ENCODE results near the gene SLC52A3. TPM values are rescaled to one million over a fixed set of nuclear protein-coding genes. Genes with fewer than 3 reads are reported as not detected.

The SLC52A3 gene
- total and polyA plus RNA-seq, 2 of the 13 experiments (the other 11 are each of a cell fraction or from before 2014, with no cell fraction given), result 0.03 TPM; not detected in 1

DNA sequence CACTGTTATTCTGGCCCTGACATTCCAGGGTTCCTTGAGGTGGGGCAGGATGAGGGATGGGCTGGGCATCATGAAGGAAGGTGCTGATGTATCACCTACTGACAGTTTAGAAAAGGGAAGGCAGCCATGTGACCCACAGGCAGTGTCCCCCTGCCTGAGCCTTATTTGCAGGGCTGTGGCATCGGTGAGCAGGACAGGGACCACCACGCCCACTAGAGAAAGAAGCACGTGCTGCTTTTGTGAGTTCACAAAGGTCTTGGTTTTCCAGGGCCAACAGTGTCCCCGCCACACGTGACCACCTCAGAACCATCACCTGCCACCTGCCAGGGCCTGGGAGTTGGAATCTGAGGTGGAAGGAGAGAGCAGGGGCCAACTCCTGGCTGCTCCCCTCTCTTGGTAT lies 49.2 kb downstream of the SLC52A3 start:
- H3K27ac ChIP-seq (ENCODE audit: extremely low read length, insufficient read depth, low read length), result no peak overlapping the region
- no peak for TF ChIP-seq STAT6 (CRISPR knock-in tag; IDR thresholded peaks at IDR 0.05; ENCODE audit: borderline replicate concordance)
- TF ChIP-seq, protein P1, sequence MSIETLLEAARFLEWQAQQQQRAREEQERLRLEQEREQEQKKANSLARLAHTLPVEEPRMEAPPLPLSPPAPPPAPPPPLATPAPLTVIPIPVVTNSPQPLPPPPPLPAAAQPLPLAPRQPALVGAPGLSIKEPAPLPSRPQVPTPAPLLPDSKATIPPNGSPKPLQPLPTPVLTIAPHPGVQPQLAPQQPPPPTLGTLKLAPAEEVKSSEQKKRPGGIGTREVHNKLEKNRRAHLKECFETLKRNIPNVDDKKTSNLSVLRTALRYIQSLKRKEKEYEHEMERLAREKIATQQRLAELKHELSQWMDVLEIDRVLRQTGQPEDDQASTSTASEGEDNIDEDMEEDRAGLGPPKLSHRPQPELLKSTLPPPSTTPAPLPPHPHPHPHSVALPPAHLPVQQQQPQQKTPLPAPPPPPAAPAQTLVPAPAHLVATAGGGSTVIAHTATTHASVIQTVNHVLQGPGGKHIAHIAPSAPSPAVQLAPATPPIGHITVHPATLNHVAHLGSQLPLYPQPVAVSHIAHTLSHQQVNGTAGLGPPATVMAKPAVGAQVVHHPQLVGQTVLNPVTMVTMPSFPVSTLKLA (IDR thresholded peaks at IDR 0.05), result peak; percentile 91
- BruUV-seq (replicated peaks), result no TSS peak
- intact Hi-C loops (cut with micrococcal nuclease; ENCODE audit: unreplicated experiment) (no loop called here), in situ Hi-C loops (cut with HindIII; ENCODE audit: extremely low pct_ligation_motif_present, low pct_unique_long_range_greater_than_20kb) (no loop called here)
- ChIA-PET POLR2A (no interaction called here), CTCF (ENCODE audit: low intra/inter-chr PET ratio, low total read pairs) (no interaction called here)
- ATAC-seq, result no peak
- H3K4me3 ChIP-seq (replicated peaks in 1 of 3; ENCODE audit: insufficient read depth in 1 of 3, low read depth in 2 of 3, low read length in 3 of 3), result no peak overlapping the region
- no peaks in the 10 kb centered on the region for H3K36me3 ChIP-seq (replicated peaks in 1 of 2; ENCODE audit: control insufficient read depth in 1 of 2, insufficient read depth in 2 of 2, low read length in 2 of 2)
- no peaks in the 10 kb centered on the region for H3K79me2 ChIP-seq (ENCODE audit: insufficient read depth, low read length)
- no peak for FAIRE-seq
- H4K20me1 ChIP-seq (ENCODE audit: insufficient read depth, low read length), result no peaks in the 10 kb centered on the region; the same call in 1 of the 2 replicates
- WGBS (ENCODE audit: low lambda C conversion rate), result 5% methylated on average over 5 of the region's 5 CpGs
- peaks cover 7 to 54% of the 10 kb centered on the region in 2 experiments; a peak in 3 of 5 replicates for H3K27me3 ChIP-seq (ENCODE audit: control insufficient read depth in 1 of 2, insufficient read depth in 2 of 2, low read length in 2 of 2)
- H2AFZ ChIP-seq (ENCODE audit: low read length), result no peak overlapping the region
- H3K9ac ChIP-seq (ENCODE audit: insufficient read depth, low read depth, low read length), result no peak overlapping the region
- H3K4me2 ChIP-seq (ENCODE audit: low read depth, low read length), result no peak overlapping the region
- no peaks in the 10 kb centered on the region for H3K4me1 ChIP-seq (ENCODE audit: insufficient read depth, low read length)
- no peaks in the 10 kb centered on the region for H3K9me3 ChIP-seq (ENCODE audit: low read length)
- no peak for DNase-seq (ENCODE audit: low spot score)

- no peak for FAIRE-seq
- no peak for DNase-seq (ENCODE audit: low spot score)
- in situ Hi-C loops (cut with HindIII; ENCODE audit: extremely low pct_ligation_motif_present, low pct_unique_long_range_greater_than_20kb) (no loop called here), intact Hi-C loops (cut with micrococcal nuclease; ENCODE audit: unreplicated experiment) (no loop called here)
- Histone ChIP-seq H3K9me3 (ENCODE audit: low read length) (no peaks in the 10 kb centered on the region), H3K4me3 (replicated peaks in 1 of 3; ENCODE audit: insufficient read depth in 1 of 3, low read depth in 2 of 3, low read length in 3 of 3) (no peak overlapping the region), H3K4me2 (ENCODE audit: low read depth, low read length) (no peak overlapping the region), H2AFZ (ENCODE audit: low read length) (no peak overlapping the region), H3K4me1 (ENCODE audit: insufficient read depth, low read length) (no peaks in the 10 kb centered on the region), H3K27me3 (ENCODE audit: control insufficient read depth in 1 of 2, insufficient read depth in 2 of 2, low read length in 2 of 2) (peaks cover 7 to 42% of the 10 kb centered on the region in 2 experiments; a peak in 3 of 5 replicates), H3K36me3 (replicated peaks in 1 of 2; ENCODE audit: control insufficient read depth in 1 of 2, insufficient read depth in 2 of 2, low read length in 2 of 2) (no peaks in the 10 kb centered on the region), H3K27ac (ENCODE audit: extremely low read length, insufficient read depth, low read length) (no peak overlapping the region), H4K20me1 (ENCODE audit: insufficient read depth, low read length) (no peaks in the 10 kb centered on the region; the same call in 1 of the 2 replicates), H3K79me2 (ENCODE audit: insufficient read depth, low read length) (no peaks in the 10 kb centered on the region), H3K9ac (ENCODE audit: insufficient read depth, low read depth, low read length) (no peak overlapping the region)
- TF ChIP-seq ZNF768 (CRISPR knock-in tag; IDR thresholded peaks at IDR 0.05) (peak; percentile 34), PRDM10 (CRISPR knock-in tag; IDR thresholded peaks at IDR 0.05; ENCODE audit: low read depth) (no peak)
- BruUV-seq (replicated peaks), result no TSS peak
- ATAC-seq, result no peak
- CTCF ChIA-PET (ENCODE audit: low intra/inter-chr PET ratio, low total read pairs), result no interaction called here
- POLR2A ChIA-PET, result no interaction called here
- WGBS (ENCODE audit: low lambda C conversion rate), result 0% methylated on average over 5 of the region's 5 CpGs
Measured at GRCh38 chr20:717832-718231, 50.5 kb downstream of the SLC52A3 start.
